Measurements from ENCODE around the gene PTRH1. TPM values are rescaled to one million over a fixed set of nuclear protein-coding genes. Genes with fewer than 3 reads are reported as not detected.

Gene PTRH1
- polyA plus RNA-seq, 1 experiment = 5.2 TPM

DNA sequence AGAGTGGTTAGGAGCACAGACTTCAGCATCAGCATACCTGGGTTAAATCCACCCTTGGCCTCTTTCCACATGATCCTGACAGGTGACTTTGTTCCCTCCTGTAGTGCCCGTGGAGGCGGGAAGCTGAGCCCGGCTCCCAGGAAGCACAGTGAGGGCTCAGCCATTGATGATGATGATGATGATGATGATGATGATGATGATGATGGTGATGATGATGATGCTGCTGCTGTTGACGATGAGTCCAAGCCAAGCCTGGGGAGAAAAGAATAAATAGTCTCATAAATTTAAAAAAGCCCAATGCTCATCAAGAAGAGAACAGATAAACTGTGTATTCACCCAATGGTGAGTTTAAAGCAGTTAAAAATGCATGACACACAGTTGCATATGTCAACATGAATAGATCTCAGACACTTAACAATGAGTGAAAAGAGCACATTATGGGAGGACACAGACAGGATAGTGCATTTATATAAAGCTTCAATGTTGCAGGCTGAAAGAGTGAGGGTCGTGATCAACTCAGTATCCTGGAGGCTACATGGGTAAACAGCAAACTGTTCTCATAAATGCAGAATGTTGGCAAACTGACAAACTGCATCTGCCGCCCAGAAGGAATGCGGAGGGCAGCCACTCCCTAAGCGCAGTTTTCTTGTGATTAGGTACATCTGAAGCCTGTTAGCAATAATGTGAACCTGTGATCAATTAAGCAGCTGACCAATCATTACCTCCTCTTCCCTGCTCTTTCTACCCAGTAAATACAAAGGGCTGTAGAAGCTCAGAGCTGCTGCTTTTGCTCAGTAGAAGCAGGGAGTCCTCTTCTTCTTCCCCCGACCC lies 20.4 kb downstream of the PTRH1 start:
- CTCF ChIA-PET = no interaction called here
- no peak for DNase-seq (ENCODE audit: low read depth, low spot score)
- TF ChIP-seq CTCF (IDR thresholded peaks at IDR 0.05; ENCODE audit: low read depth, low read length) = no peak
- Histone ChIP-seq H3K27ac (ENCODE audit: low read depth, low read length) (no peak overlapping the region), H3K9me3 (ENCODE audit: control insufficient read depth, insufficient read depth, low read length) (peaks cover 4% of the 10 kb centered on the region; the same call in 1 of the 2 replicates), H3K4me3 (ENCODE audit: low read depth, low read length) (no peak overlapping the region), H3K27me3 (ENCODE audit: control insufficient read depth, insufficient read depth, low read length) (no peaks in the 10 kb centered on the region)
- POLR2A ChIA-PET = no interaction called here

DNA sequence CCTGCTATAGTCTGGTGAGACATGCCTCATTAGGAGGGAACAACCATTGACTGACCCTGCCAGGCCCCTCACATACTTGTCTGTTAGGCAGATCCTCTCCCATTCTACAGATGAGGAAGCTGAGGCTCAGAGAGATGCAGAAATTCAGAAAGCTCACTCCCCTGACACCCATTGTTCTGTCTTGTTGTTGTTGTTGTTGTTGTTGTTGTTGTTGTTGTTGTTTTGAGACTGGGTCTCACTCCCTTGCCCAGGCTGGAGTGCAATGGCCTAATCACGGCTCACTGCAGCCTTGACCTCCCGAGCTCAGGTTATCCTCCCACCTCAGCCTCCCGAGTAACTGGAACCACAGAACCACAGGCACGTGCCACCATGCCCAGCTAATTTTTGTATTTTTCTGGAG lies 21.8 kb downstream of the PTRH1 start:
- H3K4me3 ChIP-seq (ENCODE audit: low read depth, low read length) = no peak overlapping the region
- DNase-seq (ENCODE audit: low read depth, low spot score) = no peak
- CTCF ChIA-PET = interaction anchor here (1.5 kb wide), 1 partner anchor 41 kb away, joined by 4 read pairs; the partner anchor contains the start of gene TOR2A
- H3K27ac ChIP-seq (ENCODE audit: low read depth, low read length) = no peak overlapping the region
- POLR2A ChIA-PET = no interaction called here
- no peak for TF ChIP-seq CTCF (IDR thresholded peaks at IDR 0.05; ENCODE audit: low read depth, low read length)
- no peaks in the 10 kb centered on the region for H3K9me3 ChIP-seq (ENCODE audit: control insufficient read depth, insufficient read depth, low read length)
- no peaks in the 10 kb centered on the region for H3K27me3 ChIP-seq (ENCODE audit: control insufficient read depth, insufficient read depth, low read length)

DNA sequence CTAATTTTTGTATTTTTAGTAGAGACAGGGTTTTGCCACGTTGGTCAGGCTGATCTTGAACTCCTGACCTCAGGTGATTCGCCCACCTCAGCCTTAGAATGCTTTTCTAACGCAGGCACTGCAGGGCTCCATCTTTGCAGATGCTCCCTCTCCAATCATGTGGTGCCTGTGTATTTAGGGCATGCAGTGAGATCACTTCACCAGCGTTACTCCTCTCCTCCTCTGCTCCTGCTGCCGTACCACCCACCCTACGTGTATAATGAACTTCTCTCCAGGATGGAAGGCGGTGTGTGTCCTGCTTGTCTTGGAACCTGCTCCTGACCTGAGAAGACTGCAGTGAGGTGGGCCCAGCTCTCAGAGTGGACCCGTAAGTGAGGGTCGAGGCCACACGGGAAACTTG lies 22.3 kb downstream of the PTRH1 start:
- no peak for DNase-seq (ENCODE audit: low read depth, low spot score)
- Histone ChIP-seq H3K27me3 (ENCODE audit: control insufficient read depth, insufficient read depth, low read length) (no peaks in the 10 kb centered on the region), H3K4me3 (ENCODE audit: low read depth, low read length) (no peak overlapping the region), H3K27ac (ENCODE audit: low read depth, low read length) (no peak overlapping the region), H3K9me3 (ENCODE audit: control insufficient read depth, insufficient read depth, low read length) (no peaks in the 10 kb centered on the region)
- CTCF ChIA-PET = interaction anchor here (1.5 kb wide), 1 partner anchor 42 kb away, joined by 4 read pairs; the partner anchor contains the start of gene TOR2A
- POLR2A ChIA-PET = no interaction called here
- TF ChIP-seq CTCF (IDR thresholded peaks at IDR 0.05; ENCODE audit: low read depth, low read length) = no peak

GRCh38 chr9:127692071-127692470 lies 23.4 kb downstream of the PTRH1 start:
- no peak for DNase-seq (ENCODE audit: low read depth, low spot score)
- TF ChIP-seq CTCF (IDR thresholded peaks at IDR 0.05; ENCODE audit: low read depth, low read length) = no peak
- no peaks in the 10 kb centered on the region for H3K27me3 ChIP-seq (ENCODE audit: control insufficient read depth, insufficient read depth, low read length)
- no peaks in the 10 kb centered on the region for H3K9me3 ChIP-seq (ENCODE audit: control insufficient read depth, insufficient read depth, low read length)
- H3K27ac ChIP-seq (ENCODE audit: low read depth, low read length) = no peak overlapping the region
- POLR2A ChIA-PET = no interaction called here
- CTCF ChIA-PET = interaction anchor here (0.6 to 1.5 kb wide), 2 partner anchors 43 to 492 kb away, joined by 3 to 4 read pairs; partner anchors contain the start of gene TOR2A
- H3K4me3 ChIP-seq (ENCODE audit: low read depth, low read length) = no peak overlapping the region

- Histone ChIP-seq H3K9me3 (ENCODE audit: control insufficient read depth, insufficient read depth, low read length) (no peaks in the 10 kb centered on the region), H3K27me3 (ENCODE audit: control insufficient read depth, insufficient read depth, low read length) (no peaks in the 10 kb centered on the region), H3K27ac (ENCODE audit: low read depth, low read length) (no peak overlapping the region), H3K4me3 (ENCODE audit: low read depth, low read length) (no peak overlapping the region)
- DNase-seq (ENCODE audit: low read depth, low spot score) = no peak
- CTCF ChIA-PET = interaction anchor here (0.5 kb wide), 1 partner anchor 1337 kb away, joined by 5 read pairs; the partner anchor contains the start of gene SH3GLB2
- POLR2A ChIA-PET = no interaction called here
- TF ChIP-seq CTCF (IDR thresholded peaks at IDR 0.05; ENCODE audit: low read depth, low read length) = no peak
Observed at GRCh38 chr9:127690735-127691134, 24.7 kb downstream of the PTRH1 start.

Measured in AG04450 (cell line).